Fibroblast of villous mesenchyme (primary cell): Measurements from ENCODE around the gene IL33. TPM values are rescaled to one million over a fixed set of nuclear protein-coding genes. Genes with fewer than 3 reads are reported as not detected.
A peak's percentile ranks its signal among the peaks of the same experiment; 100 is the strongest.

Experiments used
- DNase-seq: peaks from one replicate; pipeline ENCODE4 v3.0.0-alpha.2; 2010; ENCODE audit warnings: low read depth
- H3K4me3 ChIP-seq: 2 replicates; pipeline ENCODE4 v1.5.1; 2011; ENCODE audit warnings: low read depth, mild to moderate bottlenecking, low read length
- CTCF ChIP-seq: IDR thresholded peaks from 2 replicates; pipeline ENCODE4 v1.5.1; 2012; ENCODE audit warnings: low read depth, mild to moderate bottlenecking, low read length; ENCODE audit not compliant: insufficient read depth
- total RNA-seq: library from RNA; depleted of rRNA; stranded (reverse); fragments of >200 nt; gene quantifications from 2 replicates; pipeline ENCODE4 v1.2.3, GENCODE V29; 2012

IL33 gene
- total RNA-seq, 1 donor: 7.3 TPM

GRCh38 chr9:6216002-6216401 is 395 bp downstream of the IL33 start:
- no peak overlapping the region for H3K4me3 ChIP-seq
- no peak for TF ChIP-seq CTCF
- DNase-seq: no peak

GRCh38 chr9:6216951-6217350 is 1.3 kb downstream of the IL33 start:
- H3K4me3 ChIP-seq: no peak overlapping the region
- no peak for DNase-seq
- TF ChIP-seq CTCF: no peak

- DNase-seq: peak; percentile 44
- TF ChIP-seq CTCF: no peak
- no peak overlapping the region for H3K4me3 ChIP-seq
These were observed 2.5 kb downstream of the IL33 start for GRCh38 chr9:6218099-6218502.

GRCh38 chr9:6219040-6219439 is 3.4 kb downstream of the IL33 start:
- no peak overlapping the region for H3K4me3 ChIP-seq
- DNase-seq: no peak
- no peak for TF ChIP-seq CTCF

GRCh38 chr9:6219981-6220380 is 4.4 kb downstream of the IL33 start:
- no peak overlapping the region for H3K4me3 ChIP-seq
- no peak for DNase-seq
- no peak for TF ChIP-seq CTCF

- no peak for DNase-seq
- TF ChIP-seq CTCF: no peak
- H3K4me3 ChIP-seq: no peak overlapping the region
These were observed 9.0 kb downstream of the IL33 start for GRCh38 chr9:6224393-6225154.

GRCh38 chr9:6226696-6227095 is 11.1 kb downstream of the IL33 start:
- peak; percentile 42 for DNase-seq
- H3K4me3 ChIP-seq: no peak overlapping the region
- no peak for TF ChIP-seq CTCF
